Stimulated activated CD4-positive, alpha-beta T cell treated with anti-CD3 and anti-CD28 coated beads, Interleukin-12 subunit alpha, Interleukin-12 subunit beta, amount 100 ng/mL, for 48 hours (primary cell): ENCODE results near the gene DENND5A.

ENCODE experiments used
- DNase-seq, 3 donors: peaks; one replicate each; pipeline ENCODE4 v3.0.0-alpha.2; 2020; ENCODE audit warnings: low read depth in 2 of 3, low spot score in 1 of 3

The DENND5A gene

GRCh38 chr11:9265211-9266131 is at the start of gene DENND5A:
TSS of gene DENND5A (minus strand) at chr11:9265350. CDS start at chr11:9265069, 281 bp downstream.
- peak; percentile 23 to 53 (median 29) for DNase-seq

- peak; percentile 98 to 99 (median 99) for DNase-seq
Measured at GRCh38 chr11:9314291-9315077, 49.3 kb upstream of the DENND5A start, which contains the start of gene TMEM41B. TSS of gene TMEM41B (minus strand) at chr11:9314593. CDS start at chr11:9314441, 152 bp downstream.

GRCh38 chr11:9313648-9314290 is 48.6 kb upstream of the DENND5A start:
- no peak for DNase-seq

GRCh38 chr11:9310485-9311090 is 45.4 kb upstream of the DENND5A start:
- no peak for DNase-seq

GRCh38 chr11:9304178-9304577 is 39.0 kb upstream of the DENND5A start:
- no peak for DNase-seq

- no peak for DNase-seq
Measured at GRCh38 chr11:9302448-9302847, 37.3 kb upstream of the DENND5A start.

GRCh38 chr11:9301720-9302119 is 36.6 kb upstream of the DENND5A start:
- DNase-seq, result no peak

GRCh38 chr11:9293646-9294045 is 28.5 kb upstream of the DENND5A start:
- no peak for DNase-seq

GRCh38 chr11:9285850-9286587 is 20.9 kb upstream of the DENND5A start:
- no peak for DNase-seq

GRCh38 chr11:9280655-9281301 is 15.6 kb upstream of the DENND5A start:
- DNase-seq, result peak; percentile 34 to 56 (median 44)

GRCh38 chr11:9277176-9277575 is 12.0 kb upstream of the DENND5A start:
- no peak for DNase-seq

GRCh38 chr11:9276571-9276970 is 11.4 kb upstream of the DENND5A start:
- DNase-seq, result no peak

GRCh38 chr11:9274499-9275258 is 9.5 kb upstream of the DENND5A start:
- DNase-seq, result no peak

- DNase-seq, result no peak
Measured at GRCh38 chr11:9273376-9274336, 8.5 kb upstream of the DENND5A start.

GRCh38 chr11:9269492-9270013 is 4.4 kb upstream of the DENND5A start:
- no peak for DNase-seq

- DNase-seq, result no peak
Measured at GRCh38 chr11:9267680-9268079, 2.5 kb upstream of the DENND5A start.

- no peak for DNase-seq
Measured at GRCh38 chr11:9266926-9267325, 1.8 kb upstream of the DENND5A start.
